H9 (cell line): ENCODE results near the gene PARP1. TPM values are rescaled to one million over a fixed set of nuclear protein-coding genes. Genes with fewer than 3 reads are reported as not detected.

Source experiments
- DNase-seq: peaks from one replicate; pipeline ENCODE4 v3.0.0-alpha.2; 2017
- H2AFZ ChIP-seq: one replicate; pipeline ENCODE4 v1.6.1; 2013; ENCODE audit warnings: mild to moderate bottlenecking, low read length, control low read depth, moderate library complexity
- H2AK5ac ChIP-seq: 2 replicates; pipeline ENCODE4 v1.6.1; 2013; ENCODE audit warnings: low read length, control low read depth, mixed read lengths; ENCODE audit not compliant: insufficient read length
- H2BK120ac ChIP-seq: one replicate; pipeline ENCODE4 v1.6.1; 2013; ENCODE audit warnings: low read depth, mild to moderate bottlenecking, low read length, control low read depth, inconsistent platforms; ENCODE audit not compliant: poor library complexity, severe bottlenecking
- H2BK12ac ChIP-seq: 2 replicates; pipeline ENCODE4 v1.6.1; 2013; ENCODE audit warnings: low read length, control low read depth, mixed read lengths, low read depth; ENCODE audit not compliant: insufficient read length
- H2BK15ac ChIP-seq: 2 replicates; pipeline ENCODE4 v1.6.1; 2013; ENCODE audit warnings: low read depth, low read length, control low read depth
- H2BK20ac ChIP-seq: one replicate; pipeline ENCODE4 v1.6.1; 2013; ENCODE audit warnings: low read depth, mild to moderate bottlenecking, low read length, control low read depth, inconsistent platforms; ENCODE audit not compliant: poor library complexity, severe bottlenecking
- H2BK5ac ChIP-seq: 2 replicates; pipeline ENCODE4 v1.6.1; 2013; ENCODE audit warnings: low read length, control low read depth, mixed read lengths; ENCODE audit not compliant: insufficient read length
- H3K14ac ChIP-seq: 2 replicates; pipeline ENCODE4 v1.6.1; 2013; ENCODE audit warnings: low read length, control low read depth; ENCODE audit not compliant: insufficient read depth
- H3K18ac ChIP-seq: 2 replicates; pipeline ENCODE4 v1.6.1; 2013; ENCODE audit warnings: low read depth, mild to moderate bottlenecking, mixed read lengths, low read length, control low read depth; ENCODE audit not compliant: insufficient read length
- H3K23ac ChIP-seq: 2 replicates; pipeline ENCODE4 v1.6.1; 2013; ENCODE audit warnings: low read length, control low read depth, mixed read lengths, low read depth; ENCODE audit not compliant: insufficient read length
- H3K23me2 ChIP-seq: 2 replicates; pipeline ENCODE4 v1.6.1; 2013; ENCODE audit warnings: low read depth, mild to moderate bottlenecking, mixed read lengths, low read length, control low read depth; ENCODE audit not compliant: insufficient read length, poor library complexity, severe bottlenecking
- H3K27ac ChIP-seq: 2 replicates; pipeline ENCODE4 v1.5.1; 2013; ENCODE audit warnings: low read length, control low read depth, mixed read lengths, low read depth; ENCODE audit not compliant: insufficient read length
- H3K27me3 ChIP-seq: 2 replicates; pipeline ENCODE4 v1.6.1; 2013; ENCODE audit warnings: low read length, control low read depth, inconsistent platforms; ENCODE audit not compliant: insufficient read depth
- H3K4ac ChIP-seq: 2 replicates; pipeline ENCODE4 v1.6.1; 2013; ENCODE audit warnings: low read depth, mild to moderate bottlenecking, control low read depth, inconsistent platforms, low read length, moderate library complexity
- H3K4me1 ChIP-seq: 2 replicates; pipeline ENCODE4 v1.6.1; 2013; ENCODE audit warnings: low read length, control low read depth, inconsistent platforms; ENCODE audit not compliant: insufficient read depth
- H3K4me2 ChIP-seq: 2 replicates; pipeline ENCODE4 v1.6.1; 2013; ENCODE audit warnings: low read length, control low read depth, mixed read lengths; ENCODE audit not compliant: insufficient read length, insufficient read depth
- H3K56ac ChIP-seq: 2 replicates; pipeline ENCODE4 v1.6.1; 2013; ENCODE audit warnings: low read depth, mild to moderate bottlenecking, mixed read lengths, low read length, control low read depth; ENCODE audit not compliant: insufficient read length
- H3K79me1 ChIP-seq: 2 replicates; pipeline ENCODE4 v1.6.1; 2013; ENCODE audit warnings: low read depth, mild to moderate bottlenecking, moderate library complexity, low read length, control low read depth, inconsistent platforms; ENCODE audit not compliant: insufficient read depth, poor library complexity, severe bottlenecking
- H3K79me2 ChIP-seq: 2 replicates; pipeline ENCODE4 v1.6.1; 2013; ENCODE audit warnings: low read length, control low read depth, inconsistent platforms; ENCODE audit not compliant: insufficient read depth
- H3K9ac ChIP-seq: 2 replicates; pipeline ENCODE4 v1.6.1; 2013; ENCODE audit warnings: low read length, control low read depth, mixed read lengths; ENCODE audit not compliant: insufficient read length; ENCODE audit errors: extremely low read depth
- H3K9me3 ChIP-seq: one replicate; pipeline ENCODE4 v1.6.1; 2013; ENCODE audit warnings: low read depth, low read length, inconsistent platforms; ENCODE audit not compliant: control insufficient read depth
- H3T11ph ChIP-seq: one replicate; pipeline ENCODE4 v1.6.1; 2013; ENCODE audit warnings: mild to moderate bottlenecking, low read length, control low read depth, inconsistent platforms
- H4K20me1 ChIP-seq: one replicate; pipeline ENCODE4 v1.6.1; 2013; ENCODE audit not compliant: control insufficient read depth, insufficient read length, insufficient read depth
- H4K5ac ChIP-seq: 2 replicates; pipeline ENCODE4 v1.6.1; 2013; ENCODE audit warnings: low read depth, mild to moderate bottlenecking, mixed read lengths, low read length, control low read depth; ENCODE audit not compliant: insufficient read length
- H4K8ac ChIP-seq: replicated peaks from 2 replicates; pipeline ENCODE4 v1.6.1; 2013; ENCODE audit warnings: low read length, control low read depth, mixed read lengths, low read depth; ENCODE audit not compliant: insufficient read length
- H4K91ac ChIP-seq: 2 replicates; pipeline ENCODE4 v1.6.1; 2013; ENCODE audit warnings: low read depth, mild to moderate bottlenecking, moderate library complexity, mixed read lengths, low read length, control low read depth; ENCODE audit not compliant: insufficient read length
- H3K27ac Mint-ChIP-seq, 3 experiments: 2 replicates in 2 of 3; 3 replicates in 1 of 3; pipeline ENCODE4 v1.8.0; 2020 to 2021; ENCODE audit warnings: mixed read lengths in 3 of 3, mild to moderate bottlenecking in 1 of 3, moderate library complexity in 1 of 3
- H3K27me3 Mint-ChIP-seq: 2 replicates; pipeline ENCODE4 v1.8.0; 2021; ENCODE audit warnings: low read depth, mild to moderate bottlenecking, moderate library complexity, mixed read lengths
- H3K36me3 Mint-ChIP-seq, 3 experiments: 2 replicates in 2 of 3; 3 replicates in 1 of 3; pipeline ENCODE4 v1.8.0; 2020 to 2021; ENCODE audit warnings: low read depth in 3 of 3, mixed read lengths in 3 of 3; ENCODE audit not compliant: insufficient read depth in 1 of 3
- H3K4me1 Mint-ChIP-seq, 2 experiments: 2 replicates each; pipeline ENCODE4 v1.8.0; 2020; ENCODE audit warnings: mixed read lengths in 2 of 2
- H3K4me3 Mint-ChIP-seq, 2 experiments: 2 replicates in 1 of 2; 3 replicates in 1 of 2; pipeline ENCODE4 v1.8.0; 2020 to 2021; ENCODE audit warnings: mild to moderate bottlenecking in 2 of 2, mixed read lengths in 2 of 2, moderate library complexity in 1 of 2
- H3K9me3 Mint-ChIP-seq, 2 experiments: 2 replicates in 1 of 2; 3 replicates in 1 of 2; pipeline ENCODE4 v1.8.0; 2020; ENCODE audit warnings: mild to moderate bottlenecking in 2 of 2, mixed read lengths in 2 of 2, moderate library complexity in 1 of 2
- CTCF ChIP-seq: fragments of 200-600 bp; sonication (generic); conservative IDR thresholded peaks from 3 replicates; pipeline ENCODE4 v1.8.0; 2021; ENCODE audit warnings: antibody characterized with exemption, mild to moderate bottlenecking
- WGBS: extraction: QIAGEN DNeasy Blood & Tissue Kit; methylation state at CpG from one replicate; pipeline ENCODE4 v1.1.7; 2013; ENCODE audit warnings: missing lambda C conversion rate, low lambda C conversion rate, mixed read lengths; ENCODE audit not compliant: insufficient read length; ENCODE audit errors: extremely low coverage; 5-methylcytosine and 5-hydroxymethylcytosine counted together
- total RNA-seq: library from RNA; stranded (reverse); gene quantifications from 2 replicates; pipeline ENCODE4 v1.2.1, GENCODE V29; 2021

PARP1 gene
- total RNA-seq, 1 experiment from 2014 or later, result 337 TPM

- Histone ChIP-seq H3T11ph (no peak overlapping the region), H3K23me2 (no peaks in the 10 kb centered on the region), H2BK5ac (no peak overlapping the region), H3K14ac (no peak overlapping the region), H3K9ac (no peak overlapping the region), H3K27ac (no peak overlapping the region), H3K9me3 (no peaks in the 10 kb centered on the region), H3K27me3 (no peaks in the 10 kb centered on the region), H4K5ac (no peak overlapping the region), H2AFZ (no peak overlapping the region), H3K56ac (no peak overlapping the region), H2BK15ac (no peak overlapping the region), H2BK20ac (no peak overlapping the region), H3K18ac (no peak overlapping the region), H3K79me1 (no peaks in the 10 kb centered on the region), H4K8ac (no peak overlapping the region), H3K23ac (no peak overlapping the region), H3K4ac (no peak overlapping the region), H3K4me2 (no peak overlapping the region), H2BK120ac (no peak overlapping the region), H4K91ac (no peak overlapping the region), H3K4me1 (peaks cover 2% of the 10 kb centered on the region; the same call in 1 of the 2 replicates), H2BK12ac (no peak overlapping the region), H2AK5ac (no peak overlapping the region), H4K20me1 (no peaks in the 10 kb centered on the region), H3K79me2 (no peaks in the 10 kb centered on the region)
- TF ChIP-seq CTCF, result no peak
- H3K9me3 Mint-ChIP-seq, result no peaks in the 10 kb centered on the region; a peak in 1 of 5 replicates
- peaks cover 28 to 31% of the 10 kb centered on the region in 2 experiments for H3K4me1 Mint-ChIP-seq
- peaks cover 5% of the 10 kb centered on the region for H3K27me3 Mint-ChIP-seq
- no peak for DNase-seq
- H3K4me3 Mint-ChIP-seq, result no peak overlapping the region
- H3K27ac Mint-ChIP-seq, result no peak overlapping the region
- no CpG with 5 or more reads among the region's 5 CpGs for WGBS
- no peaks in the 10 kb centered on the region for H3K36me3 Mint-ChIP-seq
These were observed 32.6 kb upstream of the PARP1 start for GRCh38 chr1:226440512-226440911.
